Spleen (tissue), 7 donors: ENCODE data around the gene GNG13.
A peak's percentile ranks its signal among the peaks of the same experiment; 100 is the strongest.

ENCODE experiments used
- POLR2A ChIP-seq, 3 donors: fragments of 450-650 bp; IDR thresholded peaks; one replicate each; pipeline ENCODE4 v1.5.1; 2017; ENCODE audit warnings: antibody characterized with exemption in 3 of 3, mild to moderate bottlenecking in 1 of 3
- POLR2AphosphoS5 ChIP-seq, 3 donors: sonication (generic); formaldehyde crosslinking; IDR thresholded peaks; one replicate each; pipeline ENCODE4 v1.5.1; 2017; ENCODE audit warnings: antibody characterized with exemption in 3 of 3
- TF ChIP-seq, protein P1 (sequence below), 11 experiments: fragments of 200-600 bp in 7 of 11; fragments of 450-650 bp in 4 of 11; sonication (generic) in 4 of 11; IDR thresholded peaks in 8 of 11; conservative IDR thresholded peaks in 3 of 11; 1 replicate in 7 of 11; 2 replicates in 4 of 11; pipeline versions ENCODE4 v1.4.0 to v1.8.0; 2016 to 2021; ENCODE audit warnings: antibody characterized with exemption in 11 of 11, inconsistent platforms in 4 of 11, mild to moderate bottlenecking in 1 of 11
- donor health status: DM: no; HTN: no; CAD: no; lungs with moderate emphysema.
- donor health status: DM: no; HTN: no; CAD: no.
- donor health status: DM: no; HTN: no; CAD: no.

GRCh38 chr16:795580-796229 lies 4.8 kb downstream of the GNG13 start:
- TF ChIP-seq POLR2A (IDR thresholded peaks at IDR 0.05): no peak
- TF ChIP-seq, protein P1, sequence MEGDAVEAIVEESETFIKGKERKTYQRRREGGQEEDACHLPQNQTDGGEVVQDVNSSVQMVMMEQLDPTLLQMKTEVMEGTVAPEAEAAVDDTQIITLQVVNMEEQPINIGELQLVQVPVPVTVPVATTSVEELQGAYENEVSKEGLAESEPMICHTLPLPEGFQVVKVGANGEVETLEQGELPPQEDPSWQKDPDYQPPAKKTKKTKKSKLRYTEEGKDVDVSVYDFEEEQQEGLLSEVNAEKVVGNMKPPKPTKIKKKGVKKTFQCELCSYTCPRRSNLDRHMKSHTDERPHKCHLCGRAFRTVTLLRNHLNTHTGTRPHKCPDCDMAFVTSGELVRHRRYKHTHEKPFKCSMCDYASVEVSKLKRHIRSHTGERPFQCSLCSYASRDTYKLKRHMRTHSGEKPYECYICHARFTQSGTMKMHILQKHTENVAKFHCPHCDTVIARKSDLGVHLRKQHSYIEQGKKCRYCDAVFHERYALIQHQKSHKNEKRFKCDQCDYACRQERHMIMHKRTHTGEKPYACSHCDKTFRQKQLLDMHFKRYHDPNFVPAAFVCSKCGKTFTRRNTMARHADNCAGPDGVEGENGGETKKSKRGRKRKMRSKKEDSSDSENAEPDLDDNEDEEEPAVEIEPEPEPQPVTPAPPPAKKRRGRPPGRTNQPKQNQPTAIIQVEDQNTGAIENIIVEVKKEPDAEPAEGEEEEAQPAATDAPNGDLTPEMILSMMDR (IDR thresholded peaks at IDR 0.05 in 8 of 11, conservative IDR thresholded peaks at IDR 0.05 in 3 of 11): peak in 1 of 11 experiments; percentile 26
- TF ChIP-seq POLR2AphosphoS5 (IDR thresholded peaks at IDR 0.05): no peak
